Suprapubic skin (tissue), 4 donors: ENCODE data around the gene ORAI2. TPM values are rescaled to one million over a fixed set of nuclear protein-coding genes. Genes with fewer than 3 reads are reported as not detected.

ENCODE experiments used
- DNase-seq, 2 donors: peaks; one replicate each; pipeline ENCODE4 v3.0.0-alpha.2; 2019; ENCODE audit warnings: low spot score in 2 of 2
- H3K27ac ChIP-seq: fragments of 200-600 bp; sonication (generic); one replicate; pipeline ENCODE4 v1.5.1; 2019
- H3K27me3 ChIP-seq: fragments of 200-600 bp; sonication (generic); one replicate; pipeline ENCODE4 v1.5.1; 2019
- H3K36me3 ChIP-seq: fragments of 200-600 bp; sonication (generic); one replicate; pipeline ENCODE4 v1.5.1; 2019
- H3K4me1 ChIP-seq: fragments of 200-600 bp; sonication (generic); one replicate; pipeline ENCODE4 v1.5.1; 2019
- H3K4me3 ChIP-seq: fragments of 200-600 bp; sonication (generic); one replicate; pipeline ENCODE4 v1.5.1; 2019; ENCODE audit warnings: mild to moderate bottlenecking
- H3K9me3 ChIP-seq: fragments of 200-600 bp; sonication (generic); one replicate; pipeline ENCODE4 v1.5.1; 2019
- CTCF ChIP-seq, 2 donors: fragments of 200-600 bp in 1 of 2; fragments of 450-650 bp in 1 of 2; sonication (generic) in 1 of 2; IDR thresholded peaks; one replicate each; pipeline ENCODE4 v1.5.1; 2016 to 2019; ENCODE audit warnings: antibody characterized with exemption in 2 of 2, mild to moderate bottlenecking in 1 of 2, moderate library complexity in 1 of 2
- EP300 ChIP-seq: sonication (generic); formaldehyde crosslinking; IDR thresholded peaks from one replicate; pipeline ENCODE4 v1.6.1; 2017; ENCODE audit warnings: antibody characterized with exemption
- POLR2A ChIP-seq, 2 donors: fragments of 450-650 bp; IDR thresholded peaks; one replicate each; pipeline ENCODE4 v1.6.1; 2017; ENCODE audit warnings: antibody characterized with exemption in 2 of 2, mild to moderate bottlenecking in 2 of 2, moderate library complexity in 2 of 2
- POLR2AphosphoS5 ChIP-seq, 3 donors: sonication (generic); formaldehyde crosslinking; IDR thresholded peaks; one replicate each; pipeline ENCODE4 v1.6.1; 2017; ENCODE audit warnings: antibody characterized with exemption in 3 of 3
- WGBS: methylation state at CpG from one replicate; pipeline ENCODE4 v1.1.5; 2018; 5-methylcytosine and 5-hydroxymethylcytosine counted together
- total RNA-seq, 4 donors: library from RNA; depleted of rRNA; stranded (reverse); fragments of >200 nt; gene quantifications; one replicate each; pipeline ENCODE4 v1.1.0, GENCODE V29; 2016

ORAI2 gene
- total RNA-seq, 4 donors from 2014 or later = 4.3 to 7.0 (median 5.0) TPM

GRCh38 chr7:102429141-102429899, 4.1 kb upstream of the ORAI2 start:
- TF ChIP-seq POLR2AphosphoS5 (IDR thresholded peaks at IDR 0.05) = no peak
- TF ChIP-seq POLR2A (IDR thresholded peaks at IDR 0.05) = no peak
- TF ChIP-seq CTCF (IDR thresholded peaks at IDR 0.05) = no peak
- no peak for TF ChIP-seq EP300
- Histone ChIP-seq H3K4me1 (peaks cover 36% of the 10 kb centered on the region), H3K36me3 (peaks cover 26% of the 10 kb centered on the region), H3K4me3 (no peak overlapping the region), H3K9me3 (no peaks in the 10 kb centered on the region), H3K27me3 (no peaks in the 10 kb centered on the region), H3K27ac (no peak overlapping the region)
- 86% methylated on average over 10 of the region's 10 CpGs for WGBS
- DNase-seq = no peak

- Histone ChIP-seq H3K4me3 (no peak overlapping the region), H3K27me3 (no peaks in the 10 kb centered on the region), H3K4me1 (peaks cover 37% of the 10 kb centered on the region), H3K36me3 (peaks cover 2% of the 10 kb centered on the region), H3K9me3 (no peaks in the 10 kb centered on the region), H3K27ac (peak overlapping the region; percentile 22)
- WGBS = 45% methylated on average over 12 of the region's 17 CpGs
- TF ChIP-seq POLR2A (IDR thresholded peaks at IDR 0.05) = no peak
- no peak for TF ChIP-seq POLR2AphosphoS5 (IDR thresholded peaks at IDR 0.05)
- no peak for TF ChIP-seq EP300
- no peak for TF ChIP-seq CTCF (IDR thresholded peaks at IDR 0.05)
- no peak for DNase-seq
Measured at GRCh38 chr7:102431617-102432298, 1.6 kb upstream of the ORAI2 start.

DNA sequence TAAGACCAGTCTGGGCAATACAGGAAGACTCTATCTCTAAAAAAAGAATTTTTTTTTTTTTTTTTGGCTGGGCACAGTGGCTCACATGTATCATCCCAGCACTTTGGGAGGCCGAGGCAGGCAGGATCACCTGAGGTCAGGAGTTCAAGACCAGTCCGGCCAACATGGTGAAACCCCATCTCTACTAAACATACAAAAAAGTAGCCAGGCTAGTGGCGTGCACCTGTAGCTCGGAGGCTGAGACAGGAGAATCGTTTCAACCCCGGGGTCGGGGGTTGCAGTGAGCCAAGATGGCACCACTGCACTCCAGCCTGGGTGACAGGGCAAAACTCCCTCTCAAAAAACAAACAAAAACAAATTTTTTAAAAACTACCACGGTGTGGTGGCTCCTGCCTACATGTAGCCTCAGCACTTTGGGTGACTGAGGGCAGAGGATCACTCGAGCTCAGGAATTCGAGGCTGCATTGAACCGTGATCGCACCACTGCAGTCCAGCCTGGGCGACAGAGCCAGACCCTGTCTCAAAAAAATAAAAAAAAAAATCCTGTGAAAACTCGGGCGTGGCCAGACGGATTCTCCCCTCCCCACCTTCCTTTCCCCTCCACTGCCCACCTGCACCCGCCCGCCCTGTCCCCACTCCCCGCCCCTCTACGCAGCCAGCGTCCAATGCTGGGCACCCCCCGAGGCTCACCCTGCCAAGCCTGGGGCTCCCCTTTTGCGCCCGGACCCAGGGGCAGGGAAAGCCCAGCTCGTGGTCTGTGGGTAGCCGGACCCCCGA, 745 bp upstream of the ORAI2 start:
- no peaks in the 10 kb centered on the region for H3K36me3 ChIP-seq
- H3K4me3 ChIP-seq = peak overlapping the region; percentile 89
- no peak for DNase-seq

GRCh38 chr7:102434039-102434486, 688 bp downstream of the ORAI2 start:
- Histone ChIP-seq H3K27me3 (no peaks in the 10 kb centered on the region), H3K4me1 (peaks cover 36% of the 10 kb centered on the region), H3K27ac (no peak overlapping the region), H3K4me3 (peak overlapping the region; percentile 89), H3K9me3 (no peaks in the 10 kb centered on the region), H3K36me3 (peaks cover 2% of the 10 kb centered on the region)
- TF ChIP-seq POLR2A (IDR thresholded peaks at IDR 0.05) = no peak
- TF ChIP-seq POLR2AphosphoS5 (IDR thresholded peaks at IDR 0.05) = no peak
- TF ChIP-seq CTCF (IDR thresholded peaks at IDR 0.05) = no peak
- no peak for DNase-seq
- 34% methylated on average over 8 of the region's 9 CpGs for WGBS

More for the DNA sequence above, 745 bp upstream of the ORAI2 start:
- H3K27me3 ChIP-seq = no peaks in the 10 kb centered on the region
- H3K9me3 ChIP-seq = no peaks in the 10 kb centered on the region
- 30% methylated on average over 15 of the region's 27 CpGs for WGBS
- TF ChIP-seq POLR2A (IDR thresholded peaks at IDR 0.05) = no peak
- no peak for TF ChIP-seq EP300
- TF ChIP-seq POLR2AphosphoS5 (IDR thresholded peaks at IDR 0.05) = no peak
- TF ChIP-seq CTCF (IDR thresholded peaks at IDR 0.05) = no peak
- H3K4me1 ChIP-seq = peaks cover 36% of the 10 kb centered on the region
- no peak overlapping the region for H3K27ac ChIP-seq
